Transverse colon (tissue), 4 donors: ENCODE results near the gene GREB1L. TPM values are rescaled to one million over a fixed set of nuclear protein-coding genes. Genes with fewer than 3 reads are reported as not detected.

Experiments
- DNase-seq: peaks from one replicate; pipeline ENCODE4 v3.0.0-alpha.2; 2019
- H3K27ac ChIP-seq, 4 donors: fragments of 200-600 bp; sonication (generic); 2 replicates each; pipeline ENCODE4 v1.5.1; 2016 to 2018; ENCODE audit warnings: inconsistent platforms in 4 of 4
- H3K27me3 ChIP-seq: fragments of 200-600 bp; sonication (generic); 2 replicates; pipeline ENCODE4 v1.5.1; 2017; ENCODE audit warnings: inconsistent platforms
- H3K36me3 ChIP-seq, 4 donors: fragments of 200-600 bp; sonication (generic); 2 replicates each; pipeline ENCODE4 v1.5.1; 2017 to 2019; ENCODE audit warnings: inconsistent platforms in 4 of 4
- H3K4me1 ChIP-seq, 4 donors: fragments of 200-600 bp; sonication (generic); 2 replicates each; pipeline ENCODE4 v1.5.1; 2017 to 2020; ENCODE audit warnings: inconsistent platforms in 4 of 4
- H3K4me3 ChIP-seq, 4 donors: fragments of 200-600 bp; sonication (generic); 1 replicate in 1 of 4; 2 replicates in 3 of 4; pipeline versions ENCODE4 v1.5.1 to v1.6.1; 2017 to 2019; ENCODE audit warnings: inconsistent platforms in 4 of 4
- H3K9me3 ChIP-seq, 2 donors: fragments of 200-600 bp; sonication (generic); 2 replicates each; pipeline ENCODE4 v1.5.1; 2017 to 2019; ENCODE audit warnings: inconsistent platforms in 2 of 2
- EP300 ChIP-seq: sonication (generic); formaldehyde crosslinking; IDR thresholded peaks from one replicate; pipeline ENCODE4 v1.6.1; 2017; ENCODE audit warnings: antibody characterized with exemption, low read depth
- POLR2A ChIP-seq: fragments of 450-650 bp; IDR thresholded peaks from one replicate; pipeline ENCODE4 v1.6.1; 2016; ENCODE audit warnings: antibody characterized with exemption, mild to moderate bottlenecking, moderate library complexity
- POLR2AphosphoS5 ChIP-seq, 3 donors: sonication (generic); formaldehyde crosslinking; IDR thresholded peaks; one replicate each; pipeline ENCODE4 v1.6.1; 2016; ENCODE audit warnings: antibody characterized with exemption in 3 of 3
- WGBS, 2 donors: methylation state at CpG; one replicate each; pipeline ENCODE4 v1.1.5; 2018; ENCODE audit warnings: low coverage in 1 of 2; 5-methylcytosine and 5-hydroxymethylcytosine counted together
- in situ Hi-C, 4 donors: fragments of 200-750 bp; cut with MboI; loops; one replicate each; pipeline versions ENCODE4 v1.15.0 to v1.15.1; 2017; ENCODE audit warnings: low sequenced_read_pairs in 3 of 4, low pct_ligation_motif_present in 1 of 4, low pct_unique_long_range_greater_than_20kb in 1 of 4
- intact Hi-C: fragments of 100-400 bp; cut with DNase I; formaldehyde crosslinking; loops from one replicate; pipeline ENCODE4 v1.15.1; 2023; ENCODE audit warnings: low total_unique reads
- total RNA-seq, 4 donors: library from RNA; depleted of rRNA; stranded (reverse); fragments of >200 nt; gene quantifications; one replicate each; pipeline ENCODE4 v1.1.0, GENCODE V29; 2016
- TF ChIP-seq, protein P1 (sequence below), 5 experiments: fragments of 200-600 bp in 3 of 5; fragments of 450-650 bp in 2 of 5; sonication (generic) in 3 of 5; IDR thresholded peaks; 1 replicate in 2 of 5; 2 replicates in 3 of 5; pipeline ENCODE4 v1.5.1; 2016 to 2017; ENCODE audit warnings: antibody characterized with exemption in 5 of 5, inconsistent platforms in 3 of 5, mild to moderate bottlenecking in 2 of 5, moderate library complexity in 1 of 5

The GREB1L gene
- total RNA-seq, 4 donors from 2014 or later, result 1.1 to 1.5 TPM; not detected in 2

GRCh38 chr18:21507913-21508701 is 266.1 kb downstream of the GREB1L start:
- Histone ChIP-seq H3K4me1 (no peaks in the 10 kb centered on the region), H3K9me3 (no peaks in the 10 kb centered on the region), H3K27me3 (no peaks in the 10 kb centered on the region), H3K4me3 (no peak overlapping the region), H3K27ac (no peak overlapping the region), H3K36me3 (no peaks in the 10 kb centered on the region)
- intact Hi-C loops (no loop called here), in situ Hi-C loops (no loop called here)
- TF ChIP-seq POLR2A (no peak), EP300 (no peak), POLR2AphosphoS5 (IDR thresholded peaks at IDR 0.05) (no peak)
- TF ChIP-seq, protein P1, sequence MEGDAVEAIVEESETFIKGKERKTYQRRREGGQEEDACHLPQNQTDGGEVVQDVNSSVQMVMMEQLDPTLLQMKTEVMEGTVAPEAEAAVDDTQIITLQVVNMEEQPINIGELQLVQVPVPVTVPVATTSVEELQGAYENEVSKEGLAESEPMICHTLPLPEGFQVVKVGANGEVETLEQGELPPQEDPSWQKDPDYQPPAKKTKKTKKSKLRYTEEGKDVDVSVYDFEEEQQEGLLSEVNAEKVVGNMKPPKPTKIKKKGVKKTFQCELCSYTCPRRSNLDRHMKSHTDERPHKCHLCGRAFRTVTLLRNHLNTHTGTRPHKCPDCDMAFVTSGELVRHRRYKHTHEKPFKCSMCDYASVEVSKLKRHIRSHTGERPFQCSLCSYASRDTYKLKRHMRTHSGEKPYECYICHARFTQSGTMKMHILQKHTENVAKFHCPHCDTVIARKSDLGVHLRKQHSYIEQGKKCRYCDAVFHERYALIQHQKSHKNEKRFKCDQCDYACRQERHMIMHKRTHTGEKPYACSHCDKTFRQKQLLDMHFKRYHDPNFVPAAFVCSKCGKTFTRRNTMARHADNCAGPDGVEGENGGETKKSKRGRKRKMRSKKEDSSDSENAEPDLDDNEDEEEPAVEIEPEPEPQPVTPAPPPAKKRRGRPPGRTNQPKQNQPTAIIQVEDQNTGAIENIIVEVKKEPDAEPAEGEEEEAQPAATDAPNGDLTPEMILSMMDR (IDR thresholded peaks at IDR 0.05), result no peak
- WGBS, 2 donors, result 87 to 96% methylated on average over 3 to 13 of the region's 13 CpGs
- DNase-seq, result no peak

GRCh38 chr18:21509062-21509461 is 267.0 kb downstream of the GREB1L start:
- H3K9me3 ChIP-seq, result no peaks in the 10 kb centered on the region
- H3K36me3 ChIP-seq, result no peaks in the 10 kb centered on the region
- intact Hi-C loops, result no loop called here
- H3K4me3 ChIP-seq, result no peak overlapping the region
- in situ Hi-C loops, result no loop called here
- H3K27me3 ChIP-seq, result no peaks in the 10 kb centered on the region
- no peak for TF ChIP-seq EP300
- no peak for TF ChIP-seq POLR2AphosphoS5 (IDR thresholded peaks at IDR 0.05)
- TF ChIP-seq, protein P1 (IDR thresholded peaks at IDR 0.05), result no peak
- no peak for TF ChIP-seq POLR2A
- no peaks in the 10 kb centered on the region for H3K4me1 ChIP-seq
- no peak for DNase-seq
- WGBS, 2 donors, result 86 to 90% methylated on average over 3 to 5 of the region's 5 CpGs
- no peak overlapping the region for H3K27ac ChIP-seq

DNA sequence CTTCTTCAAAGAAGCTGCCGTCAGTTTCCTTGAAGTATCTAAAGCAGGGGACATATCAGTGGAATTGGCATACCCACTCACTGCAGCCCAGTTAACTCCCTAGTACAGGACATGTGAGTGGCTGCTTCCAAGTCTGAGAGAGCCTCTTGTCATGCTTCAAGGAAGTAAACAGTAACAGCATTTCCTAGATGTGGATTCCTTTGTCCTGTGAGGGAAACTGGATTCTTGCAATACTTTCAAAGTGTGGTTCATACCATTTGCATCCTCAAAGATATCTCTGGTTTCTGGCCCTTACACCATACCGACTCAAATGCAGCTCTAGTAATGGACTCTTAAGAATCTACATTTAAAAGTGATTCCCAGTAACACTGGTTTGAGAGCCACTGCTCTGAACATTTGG is 271.3 kb downstream of the GREB1L start:
- 100% methylated on average over 1 to 2 of the region's 2 CpGs for WGBS, 2 donors
- H3K27me3 ChIP-seq, result no peaks in the 10 kb centered on the region
- intact Hi-C loops (no loop called here), in situ Hi-C loops (no loop called here)
- H3K9me3 ChIP-seq, result no peaks in the 10 kb centered on the region
- no peak overlapping the region for H3K4me3 ChIP-seq
- DNase-seq, result no peak
- TF ChIP-seq EP300 (no peak), POLR2AphosphoS5 (IDR thresholded peaks at IDR 0.05) (no peak), POLR2A (no peak)
- TF ChIP-seq, protein P1 (IDR thresholded peaks at IDR 0.05), result no peak
- H3K4me1 ChIP-seq, result no peaks in the 10 kb centered on the region
- H3K36me3 ChIP-seq, result no peaks in the 10 kb centered on the region
- H3K27ac ChIP-seq, result no peak overlapping the region

GRCh38 chr18:21513741-21514140 is 271.7 kb downstream of the GREB1L start:
- H3K36me3 ChIP-seq, result no peaks in the 10 kb centered on the region
- no peak overlapping the region for H3K4me3 ChIP-seq
- in situ Hi-C loops (no loop called here), intact Hi-C loops (no loop called here)
- no peak for DNase-seq
- 93 to 94% methylated on average over 4 to 5 of the region's 5 CpGs for WGBS, 2 donors
- TF ChIP-seq POLR2AphosphoS5 (IDR thresholded peaks at IDR 0.05) (no peak), EP300 (no peak), POLR2A (no peak)
- TF ChIP-seq, protein P1 (IDR thresholded peaks at IDR 0.05), result no peak
- H3K9me3 ChIP-seq, result no peaks in the 10 kb centered on the region
- H3K27me3 ChIP-seq, result no peaks in the 10 kb centered on the region
- H3K27ac ChIP-seq, result no peak overlapping the region
- H3K4me1 ChIP-seq, result no peaks in the 10 kb centered on the region
